ENCODE data around the gene ANKRD7.
"Not testable (repeated sequence)": the region's sequence is repeated elsewhere in the genome, so short reads cannot be mapped to it uniquely, and the experiment has no call there.

ANKRD7 gene

DNA sequence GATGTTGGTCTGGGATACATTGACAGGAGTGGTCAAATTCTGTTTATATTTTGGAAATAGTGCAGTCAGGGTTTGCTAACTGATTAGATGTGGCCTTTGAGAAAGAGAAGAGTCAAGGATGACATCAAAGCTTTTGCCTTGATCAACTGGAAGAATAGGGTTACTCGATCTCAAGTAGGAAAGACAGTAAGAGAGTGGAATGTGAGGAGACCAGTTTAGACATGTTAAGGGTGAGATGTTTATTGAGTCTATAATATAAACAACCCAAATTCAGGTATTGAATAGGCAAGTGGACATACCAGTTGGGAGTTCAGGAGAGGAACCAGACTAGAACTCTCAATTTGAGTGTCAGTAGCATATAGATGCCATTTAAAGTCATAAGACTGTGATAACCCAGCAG lies 1.9 kb upstream of the ANKRD7 start:
- DNase-seq (ENCODE audit: extremely low read depth, low read depth): no peak
- TF ChIP-seq, protein P1, sequence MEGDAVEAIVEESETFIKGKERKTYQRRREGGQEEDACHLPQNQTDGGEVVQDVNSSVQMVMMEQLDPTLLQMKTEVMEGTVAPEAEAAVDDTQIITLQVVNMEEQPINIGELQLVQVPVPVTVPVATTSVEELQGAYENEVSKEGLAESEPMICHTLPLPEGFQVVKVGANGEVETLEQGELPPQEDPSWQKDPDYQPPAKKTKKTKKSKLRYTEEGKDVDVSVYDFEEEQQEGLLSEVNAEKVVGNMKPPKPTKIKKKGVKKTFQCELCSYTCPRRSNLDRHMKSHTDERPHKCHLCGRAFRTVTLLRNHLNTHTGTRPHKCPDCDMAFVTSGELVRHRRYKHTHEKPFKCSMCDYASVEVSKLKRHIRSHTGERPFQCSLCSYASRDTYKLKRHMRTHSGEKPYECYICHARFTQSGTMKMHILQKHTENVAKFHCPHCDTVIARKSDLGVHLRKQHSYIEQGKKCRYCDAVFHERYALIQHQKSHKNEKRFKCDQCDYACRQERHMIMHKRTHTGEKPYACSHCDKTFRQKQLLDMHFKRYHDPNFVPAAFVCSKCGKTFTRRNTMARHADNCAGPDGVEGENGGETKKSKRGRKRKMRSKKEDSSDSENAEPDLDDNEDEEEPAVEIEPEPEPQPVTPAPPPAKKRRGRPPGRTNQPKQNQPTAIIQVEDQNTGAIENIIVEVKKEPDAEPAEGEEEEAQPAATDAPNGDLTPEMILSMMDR (IDR thresholded peaks at IDR 0.05; ENCODE audit: low read depth, low read length, missing control alignments): no peak
- no peak overlapping the region for H3K4me3 ChIP-seq (replicated peaks; ENCODE audit: low read depth, low read length)

- DNase-seq (ENCODE audit: extremely low read depth, low read depth): no peak
- H3K4me3 ChIP-seq (replicated peaks; ENCODE audit: low read depth, low read length): no peak overlapping the region
- TF ChIP-seq, protein P1 (IDR thresholded peaks at IDR 0.05; ENCODE audit: low read depth, low read length, missing control alignments): no peak
Measured at GRCh38 chr7:118232837-118233236, 8.3 kb downstream of the ANKRD7 start.

- DNase-seq (ENCODE audit: extremely low read depth, low read depth): no peak
- no peak overlapping the region for H3K4me3 ChIP-seq (replicated peaks; ENCODE audit: low read depth, low read length)
- TF ChIP-seq, protein P1 (IDR thresholded peaks at IDR 0.05; ENCODE audit: low read depth, low read length, missing control alignments): no peak
Measured at GRCh38 chr7:118233799-118234198, 9.3 kb downstream of the ANKRD7 start.

DNA sequence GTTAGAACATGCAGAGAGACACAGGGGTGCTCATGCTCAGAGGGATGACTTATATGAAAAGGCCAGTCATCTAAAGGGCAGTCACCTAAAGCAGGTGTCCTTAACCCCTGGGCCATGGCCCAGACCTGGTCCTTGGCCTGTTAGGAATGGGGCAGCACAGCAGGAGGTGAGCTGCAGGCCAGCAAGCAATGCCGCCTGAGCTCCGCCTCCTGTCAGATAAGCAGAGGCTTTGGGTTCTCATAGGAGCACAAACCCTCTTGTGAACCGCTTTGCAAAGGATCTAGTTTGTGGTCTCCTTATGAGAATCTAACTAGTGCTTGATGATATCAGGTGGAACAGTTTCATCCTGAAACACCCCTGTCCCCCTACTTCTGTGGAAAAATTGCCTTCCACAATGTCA lies 14.5 kb downstream of the ANKRD7 start:
- TF ChIP-seq, protein P1 (IDR thresholded peaks at IDR 0.05; ENCODE audit: low read depth, low read length, missing control alignments): no peak

DNA sequence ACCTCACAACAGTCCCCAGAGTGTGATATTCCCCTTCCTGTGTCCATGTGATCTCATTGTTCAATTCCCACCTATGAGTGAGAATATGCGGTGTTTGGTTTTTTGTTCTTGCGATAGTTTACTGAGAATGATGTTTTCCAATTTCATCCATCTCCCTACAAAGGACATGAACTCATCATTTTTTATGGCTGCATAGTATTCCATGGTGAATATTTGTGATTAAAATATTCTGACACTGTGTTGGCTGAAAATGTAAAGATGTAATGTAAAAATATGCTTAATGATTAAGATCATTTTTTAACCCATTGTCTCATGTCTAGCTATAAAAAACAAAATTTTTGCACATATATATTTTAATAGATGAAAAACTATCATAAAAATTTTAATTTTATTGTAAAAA lies 15.8 kb downstream of the ANKRD7 start:
- DNase-seq (ENCODE audit: extremely low read depth, low read depth); H3K4me3 ChIP-seq (replicated peaks; ENCODE audit: low read depth, low read length): not testable (repeated sequence)

More for the DNA sequence above, 14.5 kb downstream of the ANKRD7 start:
- DNase-seq (ENCODE audit: extremely low read depth, low read depth): no peak
- no peak overlapping the region for H3K4me3 ChIP-seq (replicated peaks; ENCODE audit: low read depth, low read length)

DNA sequence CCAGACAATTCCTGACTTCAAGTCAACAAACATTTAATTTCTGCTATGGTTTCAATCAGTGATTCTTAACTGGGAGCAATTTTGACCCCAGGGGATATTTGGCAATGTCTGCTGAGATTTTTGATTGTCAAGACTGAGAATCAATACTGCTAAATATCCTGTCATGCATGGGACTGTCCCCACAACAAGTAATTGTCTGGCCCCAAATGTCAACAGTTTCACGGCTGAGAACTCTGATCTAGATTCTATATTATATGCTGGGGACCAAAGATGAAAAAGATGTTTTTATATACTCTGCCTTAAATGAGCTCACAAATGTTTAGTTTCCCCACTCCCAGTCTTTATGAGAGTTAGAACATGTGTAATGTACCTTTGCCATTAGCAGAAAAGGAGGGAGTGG lies 19.2 kb downstream of the ANKRD7 start:
- H3K4me3 ChIP-seq (replicated peaks; ENCODE audit: low read depth, low read length): no peak overlapping the region
- DNase-seq (ENCODE audit: extremely low read depth, low read depth): no peak
- TF ChIP-seq, protein P1 (IDR thresholded peaks at IDR 0.05; ENCODE audit: low read depth, low read length, missing control alignments): no peak

DNA sequence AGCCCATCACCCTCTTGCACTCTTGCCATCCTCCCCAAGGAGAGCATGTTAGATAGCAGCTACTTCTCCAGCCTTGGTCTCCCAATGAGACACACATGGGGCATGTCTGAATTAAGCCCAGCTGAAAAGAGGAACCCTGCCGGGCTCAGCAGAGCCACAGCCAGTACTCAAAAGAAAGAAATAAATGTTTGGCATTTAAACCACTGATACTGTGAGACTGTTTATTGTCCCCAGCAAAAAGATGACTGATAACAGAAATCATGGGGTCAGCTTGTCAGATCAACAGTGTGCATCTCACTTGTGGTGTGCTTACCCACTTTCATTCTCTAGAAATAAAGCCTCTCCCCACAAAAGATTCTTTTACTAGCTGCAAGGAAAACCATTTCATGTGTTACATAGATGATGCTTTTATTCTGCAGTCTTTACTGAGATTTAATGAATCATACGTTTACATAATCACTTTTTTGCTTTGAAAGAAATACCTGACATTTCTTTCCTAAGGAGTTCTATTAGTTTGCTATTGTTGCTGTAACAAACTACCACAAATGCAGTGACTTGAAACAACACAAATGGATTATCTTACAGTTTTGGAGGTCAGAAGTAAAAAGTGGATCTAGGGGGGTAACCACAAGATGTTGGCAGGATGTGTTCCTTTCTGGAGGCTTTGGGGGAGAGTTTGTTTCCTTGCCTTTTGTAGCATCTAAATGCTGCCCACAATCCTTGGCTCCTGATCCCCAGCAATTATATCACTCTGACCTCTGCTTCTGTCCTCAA lies 20.9 kb downstream of the ANKRD7 start:
- no peak overlapping the region for H3K4me3 ChIP-seq (replicated peaks; ENCODE audit: low read depth, low read length)

More for the DNA sequence above, 20.9 kb downstream of the ANKRD7 start:
- DNase-seq (ENCODE audit: extremely low read depth, low read depth): no peak
- TF ChIP-seq, protein P1 (IDR thresholded peaks at IDR 0.05; ENCODE audit: low read depth, low read length, missing control alignments): no peak

Data from HFF-Myc (cell line).